NAMALWA (cell line): ENCODE results near the gene KAZN.

ENCODE experiments used
- DNase-seq: peaks from one replicate; pipeline ENCODE4 v3.0.0-alpha.2; 2015; ENCODE audit warnings: low spot score

The KAZN gene

GRCh38 chr1:14614341-14614740 is 15.9 kb downstream of the KAZN start:
- DNase-seq = no peak

GRCh38 chr1:14615549-14616218 is 17.2 kb downstream of the KAZN start:
- no peak for DNase-seq

- DNase-seq = no peak
Observed at GRCh38 chr1:14616632-14617396, 18.3 kb downstream of the KAZN start.

- no peak for DNase-seq
Observed at GRCh38 chr1:14617791-14618190, 19.3 kb downstream of the KAZN start.

GRCh38 chr1:14620941-14621340 is 22.5 kb downstream of the KAZN start:
- no peak for DNase-seq

- no peak for DNase-seq
Observed at GRCh38 chr1:14623090-14623489, 24.6 kb downstream of the KAZN start.

GRCh38 chr1:14624941-14625340 is 26.5 kb downstream of the KAZN start:
- DNase-seq = no peak

- no peak for DNase-seq
Observed at GRCh38 chr1:14625572-14625971, 27.1 kb downstream of the KAZN start.

- DNase-seq = no peak
Observed at GRCh38 chr1:14625996-14626395, 27.5 kb downstream of the KAZN start.

- DNase-seq = no peak
Observed at GRCh38 chr1:14626869-14627607, 28.6 kb downstream of the KAZN start.

GRCh38 chr1:14627608-14628489 is 29.4 kb downstream of the KAZN start:
- no peak for DNase-seq

- no peak for DNase-seq
Observed at GRCh38 chr1:14629363-14630014, 31.0 kb downstream of the KAZN start.

GRCh38 chr1:14630986-14631385 is 32.5 kb downstream of the KAZN start:
- DNase-seq = no peak

GRCh38 chr1:14631421-14631820 is 32.9 kb downstream of the KAZN start:
- DNase-seq = no peak

GRCh38 chr1:14634486-14634885 is 36.0 kb downstream of the KAZN start:
- no peak for DNase-seq

GRCh38 chr1:14635421-14635820 is 36.9 kb downstream of the KAZN start:
- no peak for DNase-seq

GRCh38 chr1:14636897-14637632 is 38.6 kb downstream of the KAZN start:
- no peak for DNase-seq

GRCh38 chr1:14639291-14640050 is 41.0 kb downstream of the KAZN start:
- DNase-seq = no peak

GRCh38 chr1:14642712-14643111 is 44.2 kb downstream of the KAZN start:
- no peak for DNase-seq

GRCh38 chr1:14646973-14647372 is 48.5 kb downstream of the KAZN start:
- DNase-seq = no peak
